GM23338 (cell line): Measurements from ENCODE around the gene AK9. TPM values are rescaled to one million over a fixed set of nuclear protein-coding genes. Genes with fewer than 3 reads are reported as not detected.

Source experiments
- ATAC-seq: fragments of 200-7000 bp; cut with Tn5 transposase; 3 replicates; pipeline ENCODE4 v1.9.1; 2020
- DNase-seq: peaks from one replicate; pipeline ENCODE4 v3.0.0-alpha.2; 2015; ENCODE audit warnings: low spot score
- H2AFZ ChIP-seq: fragments of 200-600 bp; sonication (generic); 2 replicates; pipeline ENCODE4 v1.8.0; 2016; ENCODE audit warnings: antibody characterized with exemption, mild to moderate bottlenecking, moderate library complexity
- H3F3A ChIP-seq: fragments of 200-600 bp; sonication (generic); replicated peaks from 2 replicates; pipeline ENCODE4 v1.8.0; 2017; ENCODE audit warnings: antibody characterized with exemption, mixed run types, low read depth
- H3K27ac ChIP-seq: fragments of 200-600 bp; sonication (generic); 2 replicates; pipeline ENCODE4 v1.6.1; 2016; ENCODE audit warnings: low read depth
- H3K27me3 ChIP-seq: fragments of 200-600 bp; sonication (generic); 2 replicates; pipeline ENCODE4 v1.8.0; 2016; ENCODE audit warnings: mild to moderate bottlenecking, mixed run types, moderate library complexity; ENCODE audit not compliant: insufficient read depth
- H3K36me3 ChIP-seq: fragments of 200-600 bp; sonication (generic); 2 replicates; pipeline ENCODE4 v1.8.0; 2016; ENCODE audit warnings: mild to moderate bottlenecking; ENCODE audit not compliant: insufficient read depth
- H3K4me1 ChIP-seq: fragments of 200-600 bp; sonication (generic); 2 replicates; pipeline ENCODE4 v1.8.0; 2016; ENCODE audit warnings: mild to moderate bottlenecking, moderate library complexity; ENCODE audit not compliant: insufficient read depth
- H3K4me2 ChIP-seq: fragments of 200-600 bp; sonication (generic); 2 replicates; pipeline ENCODE4 v1.7.1; 2017; ENCODE audit warnings: mixed run types
- H3K4me3 ChIP-seq: fragments of 200-600 bp; sonication (generic); 2 replicates; pipeline ENCODE4 v1.6.1; 2016; ENCODE audit warnings: mixed run types
- H3K79me2 ChIP-seq: fragments of 200-600 bp; sonication (generic); replicated peaks from 2 replicates; pipeline ENCODE4 v1.8.0; 2017; ENCODE audit warnings: mild to moderate bottlenecking; ENCODE audit not compliant: insufficient read depth
- H3K9me2 ChIP-seq: fragments of 200-600 bp; sonication (generic); 2 replicates; pipeline ENCODE4 v1.8.0; 2017; ENCODE audit not compliant: insufficient read depth
- H4K20me1 ChIP-seq: fragments of 200-600 bp; sonication (generic); replicated peaks from 2 replicates; pipeline ENCODE4 v1.8.0; 2017; ENCODE audit warnings: mild to moderate bottlenecking; ENCODE audit not compliant: insufficient read depth
- H3K27ac Mint-ChIP-seq: 2 replicates; pipeline ENCODE4 v1.8.0; 2020; ENCODE audit warnings: inconsistent platforms, mild to moderate bottlenecking, moderate library complexity, mixed read lengths
- H3K27me3 Mint-ChIP-seq: 3 replicates; pipeline ENCODE4 v1.8.0; 2022; ENCODE audit warnings: low read depth, mild to moderate bottlenecking, moderate library complexity, mixed read lengths, inconsistent platforms; ENCODE audit not compliant: insufficient read depth, poor library complexity
- H3K36me3 Mint-ChIP-seq: 3 replicates; pipeline ENCODE4 v1.8.0; 2021; ENCODE audit warnings: low read depth, mild to moderate bottlenecking, inconsistent platforms, moderate library complexity, mixed read lengths
- H3K4me1 Mint-ChIP-seq: 3 replicates; pipeline ENCODE4 v1.8.0; 2020; ENCODE audit warnings: mild to moderate bottlenecking, inconsistent platforms, mixed read lengths
- H3K4me3 Mint-ChIP-seq: 3 replicates; pipeline ENCODE4 v1.8.0; 2021; ENCODE audit warnings: moderate library complexity, mild to moderate bottlenecking, inconsistent platforms, mixed read lengths
- H3K9me3 Mint-ChIP-seq: 3 replicates; pipeline ENCODE4 v1.8.0; 2020; ENCODE audit warnings: moderate library complexity, mild to moderate bottlenecking, inconsistent platforms, mixed read lengths
- REST ChIP-seq: IDR thresholded peaks from one replicate; pipeline ENCODE4 v1.6.1; 2018; ENCODE audit warnings: antibody characterized with exemption; ENCODE audit not compliant: unreplicated experiment
- ZNF331 ChIP-seq: fragments of 250-450 bp; sonication (Bioruptor Pico); IDR thresholded peaks from 2 replicates; pipeline ENCODE4 v1.5.0; 2020; ENCODE audit warnings: low read depth, mild to moderate bottlenecking, moderate library complexity
- polyA plus RNA-seq: library from polyadenylated mRNA; unstranded; fragments of >200 nt; fragmentation: Nextera tagmentation; extraction: Ambion mirVana; gene quantifications from 2 replicates; pipeline ENCODE4 v1.2.1, GENCODE V29; 2016
- total RNA-seq: library from RNA; depleted of rRNA; stranded (reverse); fragments of >200 nt; shearing (Covaris generic); gene quantifications from 2 replicates; pipeline ENCODE4 v1.2.3, GENCODE V29; 2014
- TF ChIP-seq, protein P1 (sequence below): fragments of 250-450 bp; sonication (Bioruptor Pico); IDR thresholded peaks from 2 replicates; pipeline ENCODE4 v1.5.0; 2020; ENCODE audit warnings: mild to moderate bottlenecking, moderate library complexity
- TF ChIP-seq, protein P2 (sequence below), 2 experiments: fragments of 200-600 bp in 1 of 2; sonication (generic) in 1 of 2; conservative IDR thresholded peaks; 2 replicates each; pipeline versions ENCODE4 v1.5.1 to v1.6.1; 2016 to 2017; ENCODE audit warnings: antibody characterized with exemption in 2 of 2, low read depth in 2 of 2, mild to moderate bottlenecking in 2 of 2, moderate library complexity in 1 of 2

AK9 gene
- total and polyA plus RNA-seq, 2 experiments from 2014 or later = 2.0 to 6.4 TPM

DNA sequence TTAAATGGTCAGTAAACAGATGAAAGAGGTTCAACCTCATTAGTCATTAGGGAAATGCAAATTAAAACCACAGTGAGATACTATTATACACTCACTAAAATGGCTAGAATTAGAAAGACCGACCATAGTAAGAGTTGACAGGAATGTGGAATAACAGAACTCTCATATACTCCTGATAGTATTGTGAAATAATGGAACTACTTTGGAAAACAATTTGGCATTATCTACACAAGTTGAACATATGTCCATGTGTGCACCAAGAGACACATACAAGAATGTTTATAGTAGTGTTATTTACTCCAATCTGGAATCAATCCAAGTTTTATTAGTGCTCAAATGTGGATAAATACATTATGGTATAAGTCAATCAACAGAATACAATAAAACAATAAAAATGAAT is 59.6 kb downstream of the AK9 start (continued):
- TF ChIP-seq, protein P1, sequence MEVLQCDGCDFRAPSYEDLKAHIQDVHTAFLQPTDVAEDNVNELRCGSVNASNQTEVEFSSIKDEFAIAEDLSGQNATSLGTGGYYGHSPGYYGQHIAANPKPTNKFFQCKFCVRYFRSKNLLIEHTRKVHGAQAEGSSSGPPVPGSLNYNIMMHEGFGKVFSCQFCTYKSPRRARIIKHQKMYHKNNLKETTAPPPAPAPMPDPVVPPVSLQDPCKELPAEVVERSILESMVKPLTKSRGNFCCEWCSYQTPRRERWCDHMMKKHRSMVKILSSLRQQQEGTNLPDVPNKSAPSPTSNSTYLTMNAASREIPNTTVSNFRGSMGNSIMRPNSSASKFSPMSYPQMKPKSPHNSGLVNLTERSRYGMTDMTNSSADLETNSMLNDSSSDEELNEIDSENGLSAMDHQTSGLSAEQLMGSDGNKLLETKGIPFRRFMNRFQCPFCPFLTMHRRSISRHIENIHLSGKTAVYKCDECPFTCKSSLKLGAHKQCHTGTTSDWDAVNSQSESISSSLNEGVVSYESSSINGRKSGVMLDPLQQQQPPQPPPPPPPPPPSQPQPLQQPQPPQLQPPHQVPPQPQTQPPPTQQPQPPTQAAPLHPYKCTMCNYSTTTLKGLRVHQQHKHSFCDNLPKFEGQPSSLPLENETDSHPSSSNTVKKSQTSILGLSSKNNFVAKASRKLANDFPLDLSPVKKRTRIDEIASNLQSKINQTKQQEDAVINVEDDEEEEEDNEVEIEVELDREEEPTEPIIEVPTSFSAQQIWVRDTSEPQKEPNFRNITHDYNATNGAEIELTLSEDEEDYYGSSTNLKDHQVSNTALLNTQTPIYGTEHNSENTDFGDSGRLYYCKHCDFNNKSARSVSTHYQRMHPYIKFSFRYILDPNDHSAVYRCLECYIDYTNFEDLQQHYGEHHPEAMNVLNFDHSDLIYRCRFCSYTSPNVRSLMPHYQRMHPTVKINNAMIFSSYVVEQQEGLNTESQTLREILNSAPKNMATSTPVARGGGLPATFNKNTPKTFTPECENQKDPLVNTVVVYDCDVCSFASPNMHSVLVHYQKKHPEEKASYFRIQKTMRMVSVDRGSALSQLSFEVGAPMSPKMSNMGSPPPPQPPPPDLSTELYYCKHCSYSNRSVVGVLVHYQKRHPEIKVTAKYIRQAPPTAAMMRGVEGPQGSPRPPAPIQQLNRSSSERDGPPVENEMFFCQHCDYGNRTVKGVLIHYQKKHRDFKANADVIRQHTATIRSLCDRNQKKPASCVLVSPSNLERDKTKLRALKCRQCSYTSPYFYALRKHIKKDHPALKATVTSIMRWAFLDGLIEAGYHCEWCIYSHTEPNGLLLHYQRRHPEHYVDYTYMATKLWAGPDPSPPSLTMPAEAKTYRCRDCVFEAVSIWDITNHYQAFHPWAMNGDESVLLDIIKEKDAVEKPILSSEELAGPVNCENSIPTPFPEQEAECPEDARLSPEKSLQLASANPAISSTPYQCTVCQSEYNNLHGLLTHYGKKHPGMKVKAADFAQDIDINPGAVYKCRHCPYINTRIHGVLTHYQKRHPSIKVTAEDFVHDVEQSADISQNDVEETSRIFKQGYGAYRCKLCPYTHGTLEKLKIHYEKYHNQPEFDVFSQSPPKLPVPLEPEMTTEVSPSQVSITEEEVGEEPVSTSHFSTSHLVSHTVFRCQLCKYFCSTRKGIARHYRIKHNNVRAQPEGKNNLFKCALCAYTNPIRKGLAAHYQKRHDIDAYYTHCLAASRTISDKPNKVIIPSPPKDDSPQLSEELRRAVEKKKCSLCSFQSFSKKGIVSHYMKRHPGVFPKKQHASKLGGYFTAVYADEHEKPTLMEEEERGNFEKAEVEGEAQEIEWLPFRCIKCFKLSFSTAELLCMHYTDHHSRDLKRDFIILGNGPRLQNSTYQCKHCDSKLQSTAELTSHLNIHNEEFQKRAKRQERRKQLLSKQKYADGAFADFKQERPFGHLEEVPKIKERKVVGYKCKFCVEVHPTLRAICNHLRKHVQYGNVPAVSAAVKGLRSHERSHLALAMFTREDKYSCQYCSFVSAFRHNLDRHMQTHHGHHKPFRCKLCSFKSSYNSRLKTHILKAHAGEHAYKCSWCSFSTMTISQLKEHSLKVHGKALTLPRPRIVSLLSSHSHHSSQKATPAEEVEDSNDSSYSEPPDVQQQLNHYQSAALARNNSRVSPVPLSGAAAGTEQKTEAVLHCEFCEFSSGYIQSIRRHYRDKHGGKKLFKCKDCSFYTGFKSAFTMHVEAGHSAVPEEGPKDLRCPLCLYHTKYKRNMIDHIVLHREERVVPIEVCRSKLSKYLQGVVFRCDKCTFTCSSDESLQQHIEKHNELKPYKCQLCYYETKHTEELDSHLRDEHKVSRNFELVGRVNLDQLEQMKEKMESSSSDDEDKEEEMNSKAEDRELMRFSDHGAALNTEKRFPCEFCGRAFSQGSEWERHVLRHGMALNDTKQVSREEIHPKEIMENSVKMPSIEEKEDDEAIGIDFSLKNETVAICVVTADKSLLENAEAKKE (CRISPR knock-in tag) = no peak
- TF ChIP-seq ZNF331 (CRISPR knock-in tag) = no peak

GRCh38 chr6:109628158-109629000 is 62.6 kb downstream of the AK9 start:
- Histone ChIP-seq H3K36me3 (no peaks in the 10 kb centered on the region), H3K4me2 (no peak overlapping the region), H2AFZ (no peak overlapping the region), H3K4me1 (no peaks in the 10 kb centered on the region), H4K20me1 (no peaks in the 10 kb centered on the region), H3K27ac (no peak overlapping the region), H3K9me2 (0 out of 2 replicates have a peak, but pooled peaks cover 5% of the 10 kb centered on the region), H3K79me2 (no peaks in the 10 kb centered on the region), H3F3A (no peaks in the 10 kb centered on the region), H3K27me3 (no peaks in the 10 kb centered on the region), H3K4me3 (no peak overlapping the region)
- Mint-ChIP-seq H3K36me3 (no peaks in the 10 kb centered on the region), H3K27me3 (no peaks in the 10 kb centered on the region), H3K4me3 (no peak overlapping the region), H3K9me3 (peaks cover 3% of the 10 kb centered on the region; the same call in 1 of the 3 replicates), H3K27ac (no peak overlapping the region), H3K4me1 (no peaks in the 10 kb centered on the region)
- DNase-seq (no peak), ATAC-seq (no peak)
- TF ChIP-seq, protein P2, sequence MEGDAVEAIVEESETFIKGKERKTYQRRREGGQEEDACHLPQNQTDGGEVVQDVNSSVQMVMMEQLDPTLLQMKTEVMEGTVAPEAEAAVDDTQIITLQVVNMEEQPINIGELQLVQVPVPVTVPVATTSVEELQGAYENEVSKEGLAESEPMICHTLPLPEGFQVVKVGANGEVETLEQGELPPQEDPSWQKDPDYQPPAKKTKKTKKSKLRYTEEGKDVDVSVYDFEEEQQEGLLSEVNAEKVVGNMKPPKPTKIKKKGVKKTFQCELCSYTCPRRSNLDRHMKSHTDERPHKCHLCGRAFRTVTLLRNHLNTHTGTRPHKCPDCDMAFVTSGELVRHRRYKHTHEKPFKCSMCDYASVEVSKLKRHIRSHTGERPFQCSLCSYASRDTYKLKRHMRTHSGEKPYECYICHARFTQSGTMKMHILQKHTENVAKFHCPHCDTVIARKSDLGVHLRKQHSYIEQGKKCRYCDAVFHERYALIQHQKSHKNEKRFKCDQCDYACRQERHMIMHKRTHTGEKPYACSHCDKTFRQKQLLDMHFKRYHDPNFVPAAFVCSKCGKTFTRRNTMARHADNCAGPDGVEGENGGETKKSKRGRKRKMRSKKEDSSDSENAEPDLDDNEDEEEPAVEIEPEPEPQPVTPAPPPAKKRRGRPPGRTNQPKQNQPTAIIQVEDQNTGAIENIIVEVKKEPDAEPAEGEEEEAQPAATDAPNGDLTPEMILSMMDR (conservative IDR thresholded peaks at IDR 0.05; ENCODE audit: low read depth in 2 of 2) = no peak
- no peak for TF ChIP-seq REST
